Left renal cortex interstitium (tissue), 4 donors: ENCODE data around the gene EXOC6B. TPM values are rescaled to one million over a fixed set of nuclear protein-coding genes. Genes with fewer than 3 reads are reported as not detected.

Experiments used
- DNase-seq, 4 donors: peaks; one replicate each; pipeline ENCODE4 v3.0.0-alpha.2; 2013; ENCODE audit warnings: low read depth in 4 of 4, low spot score in 2 of 4, missing footprints in 1 of 4
- polyA plus RNA-seq, 4 donors: library from polyadenylated mRNA; unstranded; fragments of 120-200 nt; gene quantifications; one replicate each; pipeline ENCODE4 v1.2.1, GENCODE V29; 2013; ENCODE audit not compliant: insufficient read length in 4 of 4

EXOC6B gene
- polyA plus RNA-seq, 4 donors = 20.7 to 23.6 (median 22.1) TPM

GRCh38 chr2:72747344-72747743 lies 78.5 kb downstream of the EXOC6B start:
- DNase-seq = no peak

DNA sequence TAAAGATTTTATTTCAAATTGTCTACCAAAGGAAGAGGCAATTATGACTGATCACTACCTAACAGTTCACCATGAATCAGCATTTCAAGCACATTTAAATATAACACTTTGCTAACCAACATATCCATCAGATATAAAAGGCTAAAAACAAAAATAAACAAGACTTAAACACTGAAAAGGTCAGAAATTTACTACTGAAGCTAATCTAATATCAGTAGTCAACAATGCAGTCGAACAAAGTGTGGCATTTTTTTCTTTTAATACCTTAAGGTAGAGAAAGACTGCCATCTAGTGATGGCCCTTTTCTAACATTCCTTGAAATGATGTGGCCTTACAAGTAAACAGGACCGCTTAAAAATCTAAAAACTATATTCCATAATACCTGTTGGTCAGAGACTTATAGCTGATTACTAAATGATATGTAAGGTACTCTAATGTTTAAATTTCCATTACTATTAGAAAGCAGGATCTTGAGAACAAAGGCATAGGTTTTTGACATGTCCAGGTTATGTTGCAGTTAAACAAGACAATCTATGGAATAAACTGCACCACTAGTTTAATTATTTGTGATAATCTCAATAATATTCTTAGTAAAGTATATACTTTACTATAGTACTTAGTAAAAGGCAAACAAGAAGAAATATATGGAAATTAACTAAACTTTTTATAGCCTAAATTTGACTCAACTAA lies 80.0 kb downstream of the EXOC6B start:
- peak in 3 of 4 donors; percentile 24 to 60 (median 48) for DNase-seq

- no peak for DNase-seq
Observed at GRCh38 chr2:72744049-72744448, 81.8 kb downstream of the EXOC6B start.

- no peak for DNase-seq
Observed at GRCh38 chr2:72743481-72743880, 82.4 kb downstream of the EXOC6B start.

DNA sequence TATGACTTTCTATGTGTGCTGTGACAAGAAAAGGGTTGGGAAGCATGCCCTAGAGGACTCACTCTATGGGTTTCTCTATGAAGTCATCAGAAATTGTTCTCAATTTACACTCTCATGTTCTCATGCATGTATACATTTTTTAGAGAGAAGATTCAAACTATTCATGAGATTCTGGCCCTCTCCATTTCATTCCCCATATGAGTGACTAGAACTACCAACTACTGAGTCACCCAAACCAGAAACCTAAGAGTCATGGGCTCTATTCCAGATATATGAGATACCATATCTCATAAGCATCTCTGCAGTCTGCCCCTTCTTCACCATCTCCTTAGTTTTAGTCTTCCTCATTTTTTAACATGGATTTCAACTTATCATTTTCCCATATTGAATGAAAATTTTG lies 87.7 kb downstream of the EXOC6B start:
- no peak for DNase-seq

GRCh38 chr2:72734432-72734831 lies 91.4 kb downstream of the EXOC6B start:
- DNase-seq = no peak

DNA sequence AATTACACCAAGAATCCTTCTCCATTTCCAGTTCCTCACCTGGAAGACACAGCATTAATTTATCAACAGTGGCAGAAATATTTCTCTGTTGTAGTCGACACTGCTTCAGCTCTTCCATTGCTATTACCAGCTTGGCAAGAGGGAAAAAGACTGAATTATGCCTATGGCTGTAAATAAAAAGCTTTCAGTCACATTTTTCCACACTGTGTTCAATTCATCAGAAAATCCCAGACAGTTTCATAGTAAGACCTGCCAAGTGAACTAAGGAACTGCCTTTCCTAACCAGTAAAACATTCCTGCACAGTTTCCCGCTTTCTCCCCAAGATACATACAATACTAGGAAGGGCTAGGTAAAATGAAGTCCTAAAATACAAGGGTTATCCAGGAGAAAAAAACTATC lies 94.7 kb downstream of the EXOC6B start:
- DNase-seq = no peak

DNA sequence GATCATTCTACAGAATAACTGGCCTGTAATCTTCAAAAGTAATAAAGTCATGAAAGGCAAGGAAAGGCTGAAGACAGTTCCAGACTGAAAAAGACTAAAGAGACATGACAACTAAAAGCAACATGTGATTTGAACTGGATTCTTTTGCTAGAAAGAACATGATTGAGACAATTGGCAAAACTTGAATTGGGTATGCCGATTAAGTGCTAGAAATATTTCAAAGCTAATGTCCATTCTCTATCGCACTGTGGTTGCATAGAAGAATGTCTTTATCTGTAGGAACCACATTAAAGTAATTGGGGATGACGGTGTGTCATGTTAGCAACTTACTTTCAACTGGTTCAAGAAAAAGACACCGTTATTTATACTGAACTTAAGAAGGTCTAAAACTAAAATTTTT lies 98.5 kb downstream of the EXOC6B start:
- no peak for DNase-seq

DNA sequence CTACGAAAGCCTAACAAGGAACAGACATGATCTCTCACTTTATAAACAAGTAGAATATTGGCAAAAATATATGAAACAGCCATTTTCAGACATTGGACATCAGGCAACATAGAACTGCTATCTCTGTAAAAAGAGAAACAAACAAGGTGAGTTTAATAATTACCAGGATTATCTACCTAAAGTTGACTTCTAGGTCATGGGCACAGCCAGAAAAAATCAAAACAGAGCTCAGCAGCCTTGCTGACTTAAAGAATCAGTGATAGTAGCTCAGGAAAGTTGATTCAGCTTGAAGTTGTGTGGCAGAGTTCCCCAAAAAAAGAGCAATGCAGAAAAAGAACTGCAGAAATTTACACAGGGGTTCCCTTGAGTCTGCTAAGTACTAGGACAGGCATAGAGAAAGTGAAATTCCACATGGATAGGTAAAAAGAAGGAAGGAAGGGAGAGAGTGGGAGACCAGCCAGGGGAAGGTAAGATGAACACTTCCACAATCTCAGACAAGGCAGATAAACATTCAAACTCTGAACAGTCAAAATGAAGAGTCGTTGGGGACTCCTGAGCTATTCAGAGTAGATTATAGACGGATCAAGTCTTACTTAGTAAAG lies 102.0 kb downstream of the EXOC6B start:
- no peak for DNase-seq

- no peak for DNase-seq
Observed at GRCh38 chr2:72722492-72723070, 103.3 kb downstream of the EXOC6B start.

DNA sequence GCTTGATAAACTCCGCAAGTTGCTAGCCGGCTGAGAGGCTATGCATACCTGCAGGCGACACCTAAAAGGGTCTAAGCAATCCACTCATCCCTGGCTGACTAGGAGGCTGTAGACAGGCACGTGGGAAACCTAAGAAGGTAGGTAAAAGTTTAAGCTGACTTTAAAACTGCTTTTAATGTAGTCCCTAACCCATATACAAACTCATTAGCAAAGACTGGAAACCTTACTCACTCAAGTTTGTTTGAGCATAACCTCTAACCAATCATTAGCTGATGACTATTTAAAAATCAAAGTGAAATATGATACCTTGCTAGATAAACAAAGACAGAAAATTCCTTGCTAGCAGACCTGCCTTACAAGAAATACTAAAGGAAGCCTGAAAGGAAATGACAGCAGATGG lies 106.4 kb downstream of the EXOC6B start:
- DNase-seq = peak in 2 of 4 donors; percentile 5 to 20

GRCh38 chr2:72718876-72719275 lies 107.0 kb downstream of the EXOC6B start:
- DNase-seq = no peak

GRCh38 chr2:72716601-72717000 lies 109.2 kb downstream of the EXOC6B start:
- DNase-seq = no peak

- DNase-seq = no peak
Observed at GRCh38 chr2:72713857-72714256, 112.0 kb downstream of the EXOC6B start.

- DNase-seq = no peak
Observed at GRCh38 chr2:72712977-72713376, 112.9 kb downstream of the EXOC6B start.

- no peak for DNase-seq
Observed at GRCh38 chr2:72712304-72712703, 113.5 kb downstream of the EXOC6B start.

DNA sequence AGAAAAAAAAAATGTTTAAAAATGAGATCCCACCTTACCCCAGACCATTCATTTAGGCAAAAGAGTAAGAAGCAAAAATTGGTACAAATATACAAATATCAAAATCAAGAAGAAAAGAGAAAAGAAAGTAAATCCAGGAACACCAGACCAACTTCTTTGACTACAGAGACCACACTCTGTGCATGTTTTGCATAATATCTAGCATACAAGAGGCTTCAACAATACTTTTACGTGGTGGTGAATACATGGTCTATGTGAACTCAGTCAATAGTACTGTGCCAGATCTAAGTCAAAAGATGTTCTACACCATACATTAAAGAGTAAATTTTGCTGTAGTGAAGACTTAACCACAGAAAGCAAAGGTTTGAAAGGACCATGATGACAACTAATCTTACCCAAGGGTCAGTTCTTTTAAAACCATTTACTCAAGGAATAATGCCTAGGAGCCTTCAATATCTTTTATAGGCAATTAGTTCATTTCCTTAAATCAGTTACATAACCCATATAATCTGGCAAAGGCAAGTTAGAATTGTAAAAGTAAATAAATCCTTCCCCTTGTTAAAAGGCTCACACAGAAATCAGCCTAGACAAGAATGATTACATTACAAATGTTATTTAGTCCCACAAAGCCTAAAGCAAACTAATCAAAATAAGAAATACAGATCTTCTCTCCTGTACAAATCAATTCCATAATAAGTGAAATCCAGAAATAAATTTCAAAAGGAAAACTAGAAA lies 115.2 kb downstream of the EXOC6B start:
- no peak for DNase-seq

DNA sequence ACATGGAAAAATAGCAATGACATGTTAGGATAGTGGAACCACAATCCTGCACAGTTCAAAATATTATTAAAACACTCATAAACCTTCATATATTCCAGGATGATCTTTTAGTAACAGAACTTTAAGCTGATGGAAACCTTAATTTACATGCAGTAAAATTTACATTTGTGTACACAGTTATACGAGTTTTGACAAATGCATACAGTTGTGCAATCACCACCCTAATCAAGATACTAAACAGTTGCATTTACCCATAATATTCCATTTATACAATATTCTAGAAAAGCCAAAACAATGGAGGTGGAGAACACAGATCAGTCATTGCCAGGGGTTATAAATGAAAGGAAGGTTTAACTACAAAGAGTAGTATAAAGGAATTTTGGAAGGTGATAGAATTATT lies 117.6 kb downstream of the EXOC6B start:
- DNase-seq = no peak

- DNase-seq = no peak
Observed at GRCh38 chr2:72698300-72698699, 127.5 kb downstream of the EXOC6B start.

DNA sequence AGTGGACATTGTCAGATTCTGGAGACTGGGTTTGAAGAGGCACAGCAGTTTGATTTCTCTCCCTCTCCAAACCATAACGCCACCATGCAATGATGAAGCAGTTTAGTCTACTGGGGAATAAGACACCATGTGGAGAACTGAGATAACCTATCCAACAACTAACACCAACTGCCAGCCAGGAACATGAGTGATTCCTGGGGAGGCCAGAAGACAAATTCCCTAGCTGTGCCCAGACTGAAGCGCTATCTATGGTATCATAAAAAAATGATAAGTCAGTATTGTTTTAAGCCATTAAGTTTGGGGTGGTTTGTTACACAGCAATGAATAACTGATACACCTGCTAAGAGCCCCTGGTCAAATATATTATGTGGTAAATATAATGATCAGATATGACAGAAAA lies 129.3 kb downstream of the EXOC6B start:
- no peak for DNase-seq

DNA sequence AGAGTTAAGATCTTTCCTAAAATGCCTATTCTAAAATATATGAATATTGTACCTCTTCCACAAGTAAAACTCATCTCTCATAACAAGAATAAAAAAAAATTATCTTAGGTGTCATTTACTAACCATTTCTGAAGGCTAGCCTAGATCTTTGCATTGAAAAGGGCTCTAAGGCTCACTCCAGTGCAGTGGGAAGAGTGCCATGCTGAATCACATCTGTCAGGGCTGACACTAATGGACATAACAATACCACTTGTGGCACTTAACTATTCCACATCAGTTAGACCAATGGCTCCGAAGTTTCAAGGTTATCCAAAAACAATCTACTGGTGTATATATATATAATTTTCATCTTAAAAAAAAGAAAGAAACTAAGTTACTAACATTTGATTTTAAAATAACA lies 130.2 kb downstream of the EXOC6B start:
- DNase-seq = no peak
